HEK293 (cell line): ENCODE results near the gene PPFIA1.
A peak's percentile ranks its signal among the peaks of the same experiment; 100 is the strongest.

ENCODE experiments used
- CTCF ChIA-PET: fragments of 350-600 bp; formaldehyde crosslinking; extraction: SDS; loops from one replicate; lab custom pipeline; 2021; ENCODE audit warnings: antibody characterized with exemption; lab: Yijun Ruan, JAX
- POLR2A ChIA-PET: fragments of 300-600 bp; formaldehyde crosslinking; extraction: SDS; loops from one replicate; lab custom pipeline; 2020; ENCODE audit warnings: antibody characterized with exemption, inconsistent platforms; lab: Yijun Ruan, JAX
- H3K27ac ChIP-seq: fragments of 200-500 bp; sonication (Bioruptor generic); 2 replicates; pipeline ENCODE4 v1.5.1; 2014; ENCODE audit warnings: low read depth, low read length, control low read depth, inconsistent platforms; ENCODE audit errors: extremely low read depth
- H3K36me3 ChIP-seq, 2 experiments: fragments of 200-500 bp in 1 of 2; sonication (Bioruptor generic) in 1 of 2; 1 replicate in 1 of 2; 2 replicates in 1 of 2; pipeline ENCODE4 v1.5.1; 2014 to 2017; ENCODE audit warnings: inconsistent platforms in 2 of 2, low read length in 2 of 2; ENCODE audit not compliant: control insufficient read depth in 2 of 2, insufficient read depth in 1 of 2
- H3K4me1 ChIP-seq: fragments of 200-500 bp; sonication (Bioruptor generic); 2 replicates; pipeline ENCODE4 v1.5.1; 2014; ENCODE audit warnings: mild to moderate bottlenecking, low read length, inconsistent platforms; ENCODE audit not compliant: control insufficient read depth, insufficient read depth
- H3K4me3 ChIP-seq: 2 replicates; pipeline ENCODE4 v1.5.1; 2011; ENCODE audit warnings: low read depth, mild to moderate bottlenecking, control low read depth, low read length, moderate library complexity
- H3K9me3 ChIP-seq: fragments of 200-500 bp; sonication (Bioruptor generic); 2 replicates; pipeline ENCODE4 v1.5.1; 2014; ENCODE audit warnings: low read depth, low read length, inconsistent platforms; ENCODE audit not compliant: control insufficient read depth, insufficient read depth
- CTCF ChIP-seq: fragments of 450-650 bp; formaldehyde crosslinking; IDR thresholded peaks from 2 replicates; pipeline ENCODE4 v1.5.1; 2016; ENCODE audit warnings: missing biosample characterization, missing genetic modification characterization
- HIC1 ChIP-seq: fragments of 450-650 bp; formaldehyde crosslinking; IDR thresholded peaks from 2 replicates; pipeline ENCODE4 v1.5.1; 2016; ENCODE audit warnings: missing biosample characterization, missing genetic modification characterization
- KLF1 ChIP-seq: fragments of 450-650 bp; formaldehyde crosslinking; IDR thresholded peaks from 2 replicates; pipeline ENCODE4 v1.5.1; 2016; ENCODE audit warnings: missing biosample characterization, missing genetic modification characterization
- SCRT1 ChIP-seq: fragments of 450-650 bp; formaldehyde crosslinking; IDR thresholded peaks from 2 replicates; pipeline ENCODE4 v1.5.1; 2016; ENCODE audit warnings: missing biosample characterization, missing genetic modification characterization, borderline replicate concordance
- ZBTB11 ChIP-seq: fragments of 450-650 bp; formaldehyde crosslinking; conservative IDR thresholded peaks from 2 replicates; pipeline ENCODE4 v1.5.1; 2016; ENCODE audit warnings: low read depth, missing biosample characterization, missing genetic modification characterization
- ZBTB48 ChIP-seq: fragments of 450-650 bp; formaldehyde crosslinking; IDR thresholded peaks from 2 replicates; pipeline ENCODE4 v1.5.1; 2016; ENCODE audit warnings: missing biosample characterization, missing genetic modification characterization
- ZFP37 ChIP-seq: fragments of 450-650 bp; formaldehyde crosslinking; IDR thresholded peaks from 2 replicates; pipeline ENCODE4 v1.5.1; 2016; ENCODE audit warnings: missing biosample characterization, missing genetic modification characterization
- ZNF175 ChIP-seq: fragments of 450-650 bp; formaldehyde crosslinking; IDR thresholded peaks from 2 replicates; pipeline ENCODE4 v1.5.1; 2016; ENCODE audit warnings: missing biosample characterization, missing genetic modification characterization
- ZNF19 ChIP-seq: fragments of 450-650 bp; formaldehyde crosslinking; IDR thresholded peaks from 2 replicates; pipeline ENCODE4; 2016; ENCODE audit warnings: missing biosample characterization, missing genetic modification characterization, low read depth
- ZNF211 ChIP-seq: fragments of 450-650 bp; formaldehyde crosslinking; IDR thresholded peaks from 2 replicates; pipeline ENCODE4 v1.5.1; 2016; ENCODE audit warnings: low read depth, missing biosample characterization, missing genetic modification characterization
- ZNF248 ChIP-seq: fragments of 450-650 bp; formaldehyde crosslinking; IDR thresholded peaks from 2 replicates; pipeline ENCODE4 v1.5.1; 2017; ENCODE audit warnings: missing biosample characterization, missing genetic modification characterization
- ZNF335 ChIP-seq: fragments of 450-650 bp; formaldehyde crosslinking; conservative IDR thresholded peaks from 2 replicates; pipeline ENCODE4 v1.5.1; 2016; ENCODE audit warnings: missing biosample characterization, missing genetic modification characterization
- ZNF488 ChIP-seq: fragments of 450-650 bp; formaldehyde crosslinking; IDR thresholded peaks from 2 replicates; pipeline ENCODE4 v1.5.1; 2016; ENCODE audit warnings: missing biosample characterization, missing genetic modification characterization
- ZNF510 ChIP-seq: fragments of 450-650 bp; formaldehyde crosslinking; IDR thresholded peaks from 2 replicates; pipeline ENCODE4 v1.5.1; 2018; ENCODE audit warnings: mild to moderate bottlenecking, missing genetic modification characterization, missing biosample characterization; ENCODE audit not compliant: insufficient replicate concordance
- ZNF513 ChIP-seq: fragments of 450-650 bp; IDR thresholded peaks from 2 replicates; pipeline ENCODE4 v1.5.1; 2018; ENCODE audit warnings: missing biosample characterization, missing genetic modification characterization
- ZNF571 ChIP-seq: fragments of 450-650 bp; formaldehyde crosslinking; IDR thresholded peaks from 2 replicates; pipeline ENCODE4 v1.5.0; 2017; ENCODE audit warnings: missing biosample characterization, missing genetic modification characterization
- ZNF629 ChIP-seq: fragments of 450-650 bp; formaldehyde crosslinking; IDR thresholded peaks from 2 replicates; pipeline ENCODE4 v1.5.1; 2017; ENCODE audit warnings: missing biosample characterization, missing genetic modification characterization
- ZNF664 ChIP-seq: fragments of 450-650 bp; formaldehyde crosslinking; IDR thresholded peaks from 2 replicates; pipeline ENCODE4 v1.5.1; 2016; ENCODE audit warnings: missing biosample characterization, missing genetic modification characterization

Gene PPFIA1

GRCh38 chr11:70376621-70377020 is 106.1 kb downstream of the PPFIA1 start:
- Histone ChIP-seq H3K27ac (no peak overlapping the region), H3K4me1 (no peaks in the 10 kb centered on the region), H3K9me3 (no peaks in the 10 kb centered on the region), H3K36me3 (peaks cover 24 to 90% of the 10 kb centered on the region in 2 experiments), H3K4me3 (no peak overlapping the region)
- POLR2A ChIA-PET: no interaction called here
- TF ChIP-seq ZNF510 (tag by site-specific recombination) (no peak), KLF1 (tag by site-specific recombination) (no peak), ZNF248 (no peak), ZNF629 (tag by site-specific recombination) (no peak), ZNF664 (no peak), HIC1 (no peak), ZFP37 (tag by site-specific recombination) (no peak), SCRT1 (no peak), ZNF335 (no peak), ZNF513 (no peak)
- CTCF ChIA-PET: no interaction called here

GRCh38 chr11:70377645-70378044 is 107.2 kb downstream of the PPFIA1 start:
- Histone ChIP-seq H3K36me3 (peaks cover 19 to 93% of the 10 kb centered on the region in 2 experiments), H3K27ac (no peak overlapping the region), H3K9me3 (no peaks in the 10 kb centered on the region), H3K4me3 (no peak overlapping the region), H3K4me1 (no peaks in the 10 kb centered on the region)
- CTCF ChIA-PET: interaction anchor here (0.6 kb wide), 1 partner anchor 120 kb away, joined by 4 read pairs; no protein-coding TSS in a partner anchor
- TF ChIP-seq ZBTB48 (tag by site-specific recombination) (no peak), ZNF571 (tag by site-specific recombination) (no peak), ZNF19 (tag by site-specific recombination) (no peak)
- POLR2A ChIA-PET: no interaction called here

- H3K9me3 ChIP-seq: no peaks in the 10 kb centered on the region
- no peaks in the 10 kb centered on the region for H3K4me1 ChIP-seq
- peaks cover 19 to 91% of the 10 kb centered on the region in 2 experiments; a peak in 2 of 3 replicates for H3K36me3 ChIP-seq
- CTCF ChIA-PET: interaction anchor here (0.6 to 1.1 kb wide), 3 partner anchors 12 to 191 kb away, joined by 3 to 4 read pairs (median 3); no protein-coding TSS in a partner anchor
- no peak overlapping the region for H3K27ac ChIP-seq
- TF ChIP-seq ZNF211 (no peak), ZNF488 (tag by site-specific recombination) (no peak), ZNF175 (tag by site-specific recombination) (no peak), ZBTB11 (tag by site-specific recombination) (no peak), CTCF (tag by site-specific recombination) (peak; percentile 21; the same call in 1 of the 2 replicates)
- POLR2A ChIA-PET: interaction anchor here (0.8 kb wide), 1 partner anchor 20 kb away, joined by 3 read pairs; the partner anchor contains the start of gene CTTN
- H3K4me3 ChIP-seq: no peak overlapping the region
These were observed 108.1 kb downstream of the PPFIA1 start for GRCh38 chr11:70378506-70379134.
